Measurements from ENCODE around the gene LY6G5B.

Gene LY6G5B

GRCh38 chr6:31722173-31722572 is 52.4 kb downstream of the LY6G5B start:
- DNase-seq (ENCODE audit: low read depth in 1 of 2, low spot score in 1 of 2) = no peak
- in situ Hi-C loops (cut with HindIII; ENCODE audit: low pct_unique_long_range_greater_than_20kb, low sequenced_read_pairs) = no loop called here
- no peak for TF ChIP-seq JUND (IDR thresholded peaks at IDR 0.05; ENCODE audit: low read depth)

Data from T47D (cell line).